GM19238 (cell line): Measurements from ENCODE around the gene MVD.
"Not testable (repeated sequence)": the region's sequence is repeated elsewhere in the genome, so short reads cannot be mapped to it uniquely, and the experiment has no call there.

ENCODE experiments used
- DNase-seq: peaks from one replicate; pipeline ENCODE4 v3.0.0; 2011; ENCODE audit warnings: low spot score; ENCODE audit not compliant: insufficient read length

MVD gene

DNA sequence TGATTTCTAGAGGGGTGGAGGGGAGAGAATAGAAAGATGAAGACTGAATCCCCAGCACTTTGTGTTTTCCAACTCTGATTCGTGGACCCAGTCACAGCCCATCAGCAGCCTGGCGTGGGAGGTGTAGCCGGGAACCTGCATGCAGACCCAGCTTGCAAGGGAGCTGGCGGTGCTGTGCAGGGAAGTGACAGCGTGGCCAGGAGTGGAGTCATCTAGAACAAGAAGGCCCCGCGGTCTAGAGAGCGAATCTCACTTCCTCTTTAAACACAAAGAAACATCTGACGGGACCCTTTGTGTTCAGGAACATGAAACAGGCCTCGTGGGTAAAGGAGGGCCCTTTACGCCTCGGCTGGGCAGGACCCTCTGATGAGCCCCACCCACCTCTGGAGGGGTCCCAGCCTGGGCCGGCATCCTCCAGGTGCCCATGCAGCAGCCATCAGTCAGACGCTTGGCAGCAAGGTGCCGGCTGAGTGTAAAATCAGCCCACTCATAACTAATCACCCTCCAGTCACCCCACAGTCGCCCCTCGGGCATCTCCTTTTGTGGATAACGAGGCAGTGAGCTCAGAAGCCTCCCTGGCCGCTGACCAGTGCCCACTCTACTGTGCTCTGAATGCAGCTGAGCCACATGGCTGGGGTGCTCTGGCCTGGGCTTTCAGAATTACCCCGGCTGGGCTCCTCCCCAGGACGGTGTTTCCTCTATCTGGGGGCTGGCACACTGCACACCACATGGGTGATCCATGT, 19.0 kb upstream of the MVD start:
- DNase-seq: peak; percentile 91

DNA sequence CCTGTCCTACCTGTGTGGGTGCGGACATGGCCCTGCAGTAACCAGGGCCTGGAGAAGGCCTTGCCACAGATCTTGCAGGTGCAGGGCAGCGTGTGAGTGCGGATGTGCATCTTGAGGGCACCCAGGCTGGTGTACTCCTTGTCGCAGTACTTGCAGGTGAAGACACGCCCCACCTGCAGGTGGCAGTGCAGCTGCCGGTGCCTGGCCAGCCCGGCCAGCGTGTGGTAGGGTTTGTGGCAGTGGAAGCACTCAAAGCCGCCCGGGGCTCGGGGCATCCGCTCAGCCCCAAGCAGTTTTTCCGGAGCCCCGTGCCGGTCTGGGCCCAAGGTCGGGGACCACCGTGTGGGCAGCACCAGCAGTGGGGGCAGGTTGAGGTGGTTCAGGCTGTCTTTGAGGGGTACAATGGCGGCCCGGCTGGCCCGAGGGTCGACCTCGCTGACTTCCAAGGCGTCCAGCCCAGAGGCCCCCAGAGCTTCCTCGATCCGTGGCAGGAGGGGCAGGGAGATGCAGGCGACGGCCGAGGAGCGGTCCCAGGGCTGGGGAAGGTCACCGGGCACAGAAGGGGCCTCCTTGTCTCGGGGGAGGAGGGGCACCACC, 18.3 kb upstream of the MVD start:
- no peak for DNase-seq

GRCh38 chr16:88680554-88681083, 17.7 kb upstream of the MVD start:
- DNase-seq: no peak

DNA sequence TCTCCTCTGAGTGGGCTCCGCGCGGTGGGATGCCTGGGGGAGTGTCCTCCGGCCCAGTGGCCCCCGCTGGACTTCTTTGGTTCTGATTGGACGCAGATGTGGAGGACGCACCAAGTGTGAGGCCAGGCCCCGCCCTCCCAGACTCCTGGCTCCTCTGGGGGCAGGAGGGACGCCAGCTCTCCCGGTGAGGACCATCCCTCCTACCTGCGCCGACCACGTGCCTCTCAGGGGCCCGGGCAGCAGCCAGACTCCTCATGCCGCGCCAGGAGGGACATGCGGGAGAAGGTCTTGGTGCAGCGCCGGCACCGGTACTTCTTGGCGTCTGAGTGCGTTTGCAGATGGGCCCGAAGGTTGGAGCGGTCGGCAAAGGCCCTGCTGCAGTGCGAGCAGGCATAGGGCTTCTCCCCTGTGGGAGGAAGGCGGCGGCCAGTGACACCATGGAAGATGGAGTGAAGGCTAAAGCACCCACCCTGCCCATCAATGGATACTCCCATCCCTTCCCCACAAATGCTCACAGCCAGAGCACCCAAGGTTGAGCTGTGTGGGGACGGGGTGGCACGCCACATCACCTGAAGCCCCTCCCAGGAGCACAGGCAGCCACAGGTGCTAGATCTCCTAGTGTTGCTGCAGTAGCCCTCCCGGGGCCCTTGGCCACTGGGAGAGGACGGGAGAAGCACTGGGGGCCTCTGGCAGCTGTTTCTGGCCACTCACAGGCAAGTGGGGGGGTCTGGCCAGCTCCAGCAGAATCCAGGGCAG, 15.5 kb upstream of the MVD start:
- no peak for DNase-seq

GRCh38 chr16:88677721-88678120, 14.8 kb upstream of the MVD start:
- DNase-seq: no peak

GRCh38 chr16:88676502-88677242, 13.8 kb upstream of the MVD start:
- DNase-seq: no peak

GRCh38 chr16:88673716-88674379, 11.0 kb upstream of the MVD start:
- DNase-seq: no peak

- no peak for DNase-seq
These were observed 9.9 kb upstream of the MVD start for GRCh38 chr16:88672776-88673175.

- DNase-seq: no peak
These were observed 8.9 kb upstream of the MVD start for GRCh38 chr16:88671806-88672205.

- no peak for DNase-seq
These were observed 7.1 kb upstream of the MVD start for GRCh38 chr16:88669980-88670379.

- DNase-seq: not testable (repeated sequence)
These were observed 6.6 kb upstream of the MVD start for GRCh38 chr16:88669493-88669892.

GRCh38 chr16:88667461-88667860, 4.6 kb upstream of the MVD start:
- no peak for DNase-seq

DNA sequence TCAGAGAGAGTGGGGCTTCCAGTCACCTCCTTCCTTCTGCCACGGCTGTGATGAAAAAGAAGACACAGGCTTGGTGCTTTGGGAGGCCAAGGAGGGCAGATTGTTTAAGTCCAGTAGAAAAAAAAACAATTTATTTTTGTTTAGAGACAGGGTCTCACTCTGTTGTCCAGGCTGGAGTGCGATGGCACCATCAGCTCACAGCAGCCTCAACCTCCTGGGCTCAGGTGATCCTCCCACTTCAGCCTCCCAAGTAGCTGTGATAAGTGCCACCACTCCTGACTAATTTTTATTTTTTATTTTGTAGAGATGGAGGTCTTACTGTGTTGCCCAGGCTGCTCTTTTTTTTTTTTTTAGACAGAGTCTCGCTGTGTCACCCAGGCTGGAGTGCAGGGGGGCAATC, 2.7 kb upstream of the MVD start:
- DNase-seq: no peak

- DNase-seq: no peak
These were observed 2.3 kb upstream of the MVD start for GRCh38 chr16:88665148-88665547.

DNA sequence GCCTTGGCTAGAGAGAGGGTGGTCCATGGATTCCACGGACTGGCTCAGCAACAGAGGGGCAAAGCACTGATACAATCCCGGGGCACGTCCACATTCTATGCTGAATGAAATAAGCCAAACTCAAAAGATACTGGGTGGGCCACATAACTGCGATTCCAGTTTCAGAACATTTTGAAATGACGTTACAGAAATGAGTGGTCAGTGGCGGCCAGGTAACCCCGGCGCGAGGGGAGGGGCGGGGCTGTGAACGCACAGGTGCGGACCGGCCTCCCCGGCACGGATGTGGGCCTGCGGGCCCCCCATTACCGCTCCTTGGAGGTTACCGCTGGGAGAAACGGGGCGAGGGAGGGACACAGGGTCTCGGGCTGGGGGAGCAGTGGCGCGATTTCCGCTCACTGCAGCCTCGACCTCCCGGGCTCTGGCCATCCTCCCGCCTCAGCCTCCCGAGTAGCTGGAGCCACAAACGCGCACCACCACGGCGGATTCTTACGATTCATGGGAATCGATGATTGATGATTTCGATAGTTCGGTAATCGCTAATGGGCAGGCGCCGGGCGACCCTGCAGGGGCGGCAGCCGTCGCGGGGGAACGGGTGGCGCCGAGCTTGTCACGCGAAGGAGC, 559 bp downstream of the MVD start:
- DNase-seq: no peak

GRCh38 chr16:88661468-88661867, 1.4 kb downstream of the MVD start:
- DNase-seq: no peak

DNA sequence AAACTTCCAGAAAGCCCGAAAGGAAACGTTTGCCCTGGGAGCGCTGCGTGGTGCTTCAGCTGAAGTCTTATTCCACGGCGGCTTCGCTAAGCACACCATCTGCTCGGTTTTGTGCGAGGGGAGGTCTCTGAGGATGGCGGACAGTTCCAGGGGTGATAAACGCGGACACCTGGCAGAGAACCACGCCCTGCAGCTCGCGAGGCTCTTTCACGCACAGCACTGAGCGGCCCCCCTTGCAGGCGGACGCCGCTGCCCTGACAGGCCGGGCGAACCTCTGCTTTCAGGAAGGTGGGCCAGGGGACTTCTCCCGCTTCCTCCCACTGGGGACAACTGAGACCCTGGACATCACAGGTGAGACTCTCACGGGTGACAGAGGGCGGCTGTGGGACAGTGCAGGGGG, 3.7 kb downstream of the MVD start:
- no peak for DNase-seq

DNA sequence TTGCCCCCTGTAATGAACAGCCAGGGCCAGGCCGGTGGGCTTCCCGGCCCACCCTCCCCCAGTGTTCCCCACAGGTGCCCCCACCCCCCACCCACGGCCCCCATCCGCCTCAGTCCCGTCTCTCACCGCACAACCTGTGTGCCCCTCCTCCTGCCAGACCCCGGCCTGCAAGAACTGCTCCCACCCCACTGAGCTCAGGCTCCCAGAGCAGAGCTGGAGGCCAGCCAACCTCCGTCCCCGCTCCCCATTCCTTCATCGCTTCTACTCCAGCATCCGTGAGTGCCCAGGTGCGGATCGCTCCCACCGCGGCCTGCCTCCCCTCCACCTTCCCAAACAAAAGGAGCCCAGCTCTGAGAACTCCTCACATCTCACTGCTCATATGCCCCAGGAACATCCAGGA, 4.2 kb downstream of the MVD start:
- DNase-seq: no peak

- DNase-seq: no peak
These were observed 5.5 kb downstream of the MVD start for GRCh38 chr16:88657371-88657770.

DNA sequence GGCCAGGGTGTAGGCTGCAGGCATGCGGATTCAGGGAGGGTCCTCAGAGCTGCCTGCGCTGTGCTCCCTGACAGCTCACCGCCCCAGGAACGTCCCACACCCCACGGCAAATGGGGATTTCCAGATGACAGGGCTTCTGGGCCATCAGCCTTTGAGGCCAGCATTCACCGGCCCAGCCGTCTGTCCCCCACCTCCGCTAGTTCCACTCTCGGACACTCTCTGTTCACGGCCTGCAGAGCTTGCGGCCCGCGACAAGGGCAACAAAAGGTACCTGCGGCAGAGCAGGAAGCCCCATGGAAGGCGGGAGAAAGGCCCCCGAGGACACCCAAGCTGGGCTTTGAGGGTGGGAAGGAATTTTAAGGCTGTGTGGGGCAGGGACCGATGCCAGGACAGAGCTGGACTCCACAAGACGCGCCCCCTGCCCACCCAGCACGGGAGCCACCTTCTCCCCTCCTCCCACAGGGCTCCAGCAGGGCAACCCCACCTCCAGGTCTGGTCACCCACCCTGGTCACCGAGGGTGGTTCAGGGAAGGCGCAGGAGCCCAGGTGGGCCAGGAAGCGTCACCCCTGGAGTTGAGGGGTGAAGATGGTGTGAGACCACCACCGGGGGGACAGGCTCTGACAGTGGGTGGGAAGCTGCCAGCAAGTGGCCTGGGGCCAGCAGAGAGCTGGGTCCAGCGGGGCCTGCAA, 6.5 kb downstream of the MVD start:
- no peak for DNase-seq
